ENCODE measurements around the gene TRAPPC4.

GRCh38 chr11:119054418-119054817 lies 35.9 kb downstream of the TRAPPC4 start:
- TF ChIP-seq YY1 (IDR thresholded peaks at IDR 0.05; ENCODE audit: low read depth) (no peak), GATA2 (CRISPR knock-in tag; IDR thresholded peaks at IDR 0.05) (no peak), CHD2 (IDR thresholded peaks at IDR 0.05; ENCODE audit: low read length, partially characterized antibody) (no peak), SMC3 (IDR thresholded peaks at IDR 0.05; ENCODE audit: low read depth, low read length) (no peak)
- TF ChIP-seq, protein P1, sequence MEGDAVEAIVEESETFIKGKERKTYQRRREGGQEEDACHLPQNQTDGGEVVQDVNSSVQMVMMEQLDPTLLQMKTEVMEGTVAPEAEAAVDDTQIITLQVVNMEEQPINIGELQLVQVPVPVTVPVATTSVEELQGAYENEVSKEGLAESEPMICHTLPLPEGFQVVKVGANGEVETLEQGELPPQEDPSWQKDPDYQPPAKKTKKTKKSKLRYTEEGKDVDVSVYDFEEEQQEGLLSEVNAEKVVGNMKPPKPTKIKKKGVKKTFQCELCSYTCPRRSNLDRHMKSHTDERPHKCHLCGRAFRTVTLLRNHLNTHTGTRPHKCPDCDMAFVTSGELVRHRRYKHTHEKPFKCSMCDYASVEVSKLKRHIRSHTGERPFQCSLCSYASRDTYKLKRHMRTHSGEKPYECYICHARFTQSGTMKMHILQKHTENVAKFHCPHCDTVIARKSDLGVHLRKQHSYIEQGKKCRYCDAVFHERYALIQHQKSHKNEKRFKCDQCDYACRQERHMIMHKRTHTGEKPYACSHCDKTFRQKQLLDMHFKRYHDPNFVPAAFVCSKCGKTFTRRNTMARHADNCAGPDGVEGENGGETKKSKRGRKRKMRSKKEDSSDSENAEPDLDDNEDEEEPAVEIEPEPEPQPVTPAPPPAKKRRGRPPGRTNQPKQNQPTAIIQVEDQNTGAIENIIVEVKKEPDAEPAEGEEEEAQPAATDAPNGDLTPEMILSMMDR (IDR thresholded peaks at IDR 0.05) = no peak

All from SK-N-SH (cell line).